Endodermal cell (in vitro differentiated cells): ENCODE measurements around the gene USP12. TPM values are rescaled to one million over a fixed set of nuclear protein-coding genes. Genes with fewer than 3 reads are reported as not detected.

Source experiments
- DNase-seq: peaks from one replicate; pipeline ENCODE4 v3.0.0-alpha.2; 2017
- H3K27ac ChIP-seq: 2 replicates; pipeline ENCODE4 v1.5.1; 2013; ENCODE audit warnings: mild to moderate bottlenecking, low read depth, low read length, moderate library complexity
- H3K27me3 ChIP-seq: 2 replicates; pipeline ENCODE4 v1.6.1; 2013; ENCODE audit warnings: mild to moderate bottlenecking, low read length, moderate library complexity; ENCODE audit not compliant: insufficient read depth, control insufficient read depth, poor library complexity, severe bottlenecking
- H3K36me3 ChIP-seq: 2 replicates; pipeline ENCODE4 v1.7.0; 2013; ENCODE audit warnings: mild to moderate bottlenecking, low read length, moderate library complexity; ENCODE audit not compliant: control insufficient read depth, insufficient read depth
- H3K4me1 ChIP-seq: one replicate; pipeline ENCODE4 v1.7.0; 2013; ENCODE audit warnings: low read length; ENCODE audit not compliant: control insufficient read depth, insufficient read depth
- H3K4me3 ChIP-seq: 2 replicates; pipeline ENCODE4 v1.5.1; 2013; ENCODE audit warnings: mild to moderate bottlenecking, low read length, moderate library complexity
- H3K9ac ChIP-seq: 2 replicates; pipeline ENCODE4 v1.6.1; 2013; ENCODE audit warnings: mild to moderate bottlenecking, low read length, moderate library complexity; ENCODE audit not compliant: poor library complexity, severe bottlenecking; ENCODE audit errors: extremely low read depth
- H3K9me3 ChIP-seq: 2 replicates; pipeline ENCODE4 v1.6.1; 2013; ENCODE audit warnings: mild to moderate bottlenecking, low read length, moderate library complexity; ENCODE audit not compliant: control insufficient read depth
- H3K27ac Mint-ChIP-seq: 2 replicates; pipeline ENCODE4 v1.8.0; 2020; ENCODE audit warnings: mixed read lengths
- H3K27me3 Mint-ChIP-seq: 2 replicates; pipeline ENCODE4 v1.8.0; 2021; ENCODE audit warnings: mild to moderate bottlenecking, mixed read lengths; ENCODE audit not compliant: insufficient read depth
- H3K36me3 Mint-ChIP-seq: 2 replicates; pipeline ENCODE4 v1.8.0; 2020; ENCODE audit warnings: low read depth, mixed read lengths
- H3K4me1 Mint-ChIP-seq: 2 replicates; pipeline ENCODE4 v1.8.0; 2020; ENCODE audit warnings: mixed read lengths
- H3K4me3 Mint-ChIP-seq: 2 replicates; pipeline ENCODE4 v1.8.0; 2020; ENCODE audit warnings: mild to moderate bottlenecking, moderate library complexity, mixed read lengths
- H3K9me3 Mint-ChIP-seq: 2 replicates; pipeline ENCODE4 v1.8.0; 2020; ENCODE audit warnings: mild to moderate bottlenecking, mixed read lengths
- WGBS, 2 experiments: methylation state at CpG; one replicate each; pipeline versions ENCODE4 v1.1.5 to v1.1.7; 2013; ENCODE audit warnings: missing lambda C conversion rate in 2 of 2, mixed read lengths in 1 of 2; ENCODE audit not compliant: insufficient coverage in 1 of 2, insufficient read length in 1 of 2; 5-methylcytosine and 5-hydroxymethylcytosine counted together
- total RNA-seq, 2 donors: library from RNA; stranded (reverse); fragmentation: NEBNext Ultra II Directional in 1 of 2; extraction: Animal tissue kit (Norgen Biotek cat#: 25700) in 1 of 2; gene quantifications; 2 replicates in 1 of 2; 3 replicates in 1 of 2; pipeline ENCODE4 v1.2.1, GENCODE V29; 2021
- TF ChIP-seq, protein P1 (sequence below): fragments of 200-600 bp; sonication (generic); conservative IDR thresholded peaks from 2 replicates; pipeline ENCODE4 v1.5.0; 2021; ENCODE audit warnings: antibody characterized with exemption, mild to moderate bottlenecking

Gene USP12
- total RNA-seq, 2 donors from 2014 or later: 18.9 to 23.2 TPM

DNA sequence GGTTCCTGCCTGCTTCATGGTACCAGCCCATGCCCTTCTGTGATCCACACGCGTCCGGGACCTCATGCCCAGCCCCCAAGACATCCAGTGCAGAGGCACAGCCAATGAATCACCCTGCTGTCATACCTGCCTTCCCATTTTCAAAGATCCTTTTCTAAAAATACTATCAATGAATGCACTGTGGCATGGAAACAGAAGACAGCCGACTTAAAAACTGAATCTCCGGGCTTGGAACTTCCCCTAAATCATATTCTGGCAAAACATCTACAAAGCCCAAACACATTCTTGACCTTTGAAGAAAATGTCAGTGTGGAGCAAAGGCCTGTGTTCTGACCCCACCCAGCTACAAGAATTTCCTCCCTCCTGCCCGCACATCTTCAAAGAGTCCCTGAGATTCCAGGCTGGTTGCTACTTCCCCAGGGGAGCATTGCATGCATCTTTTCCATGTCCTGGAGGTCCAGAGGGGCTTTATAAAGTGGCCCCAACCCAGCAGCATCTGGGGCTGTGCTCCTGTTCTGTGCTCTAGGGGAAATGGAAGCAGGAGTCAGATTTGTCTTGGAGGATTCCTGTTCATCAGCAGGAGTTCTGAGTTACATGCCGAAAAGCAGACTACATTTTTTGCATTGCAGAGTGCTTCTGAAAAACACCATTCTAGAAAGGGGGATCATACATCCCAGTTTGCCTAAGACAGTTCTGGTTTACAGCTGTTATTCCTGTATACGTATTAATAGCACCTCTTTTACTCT lies 135.2 kb downstream of the USP12 start:
- WGBS, 2 experiments: 60 to 87% methylated on average over 2 to 8 of the region's 8 CpGs
- Histone ChIP-seq H3K27me3 (peaks cover 16% of the 10 kb centered on the region), H3K27ac (no peak overlapping the region), H3K4me3 (no peak overlapping the region), H3K9ac (no peak overlapping the region), H3K36me3 (no peaks in the 10 kb centered on the region), H3K4me1 (no peaks in the 10 kb centered on the region), H3K9me3 (no peaks in the 10 kb centered on the region)
- no peak overlapping the region for H3K27ac Mint-ChIP-seq
- no peak overlapping the region for H3K4me3 Mint-ChIP-seq
- no peaks in the 10 kb centered on the region for H3K9me3 Mint-ChIP-seq
- H3K4me1 Mint-ChIP-seq: peaks cover 15% of the 10 kb centered on the region
- peaks cover 29% of the 10 kb centered on the region for H3K27me3 Mint-ChIP-seq
- H3K36me3 Mint-ChIP-seq: no peaks in the 10 kb centered on the region
- TF ChIP-seq, protein P1, sequence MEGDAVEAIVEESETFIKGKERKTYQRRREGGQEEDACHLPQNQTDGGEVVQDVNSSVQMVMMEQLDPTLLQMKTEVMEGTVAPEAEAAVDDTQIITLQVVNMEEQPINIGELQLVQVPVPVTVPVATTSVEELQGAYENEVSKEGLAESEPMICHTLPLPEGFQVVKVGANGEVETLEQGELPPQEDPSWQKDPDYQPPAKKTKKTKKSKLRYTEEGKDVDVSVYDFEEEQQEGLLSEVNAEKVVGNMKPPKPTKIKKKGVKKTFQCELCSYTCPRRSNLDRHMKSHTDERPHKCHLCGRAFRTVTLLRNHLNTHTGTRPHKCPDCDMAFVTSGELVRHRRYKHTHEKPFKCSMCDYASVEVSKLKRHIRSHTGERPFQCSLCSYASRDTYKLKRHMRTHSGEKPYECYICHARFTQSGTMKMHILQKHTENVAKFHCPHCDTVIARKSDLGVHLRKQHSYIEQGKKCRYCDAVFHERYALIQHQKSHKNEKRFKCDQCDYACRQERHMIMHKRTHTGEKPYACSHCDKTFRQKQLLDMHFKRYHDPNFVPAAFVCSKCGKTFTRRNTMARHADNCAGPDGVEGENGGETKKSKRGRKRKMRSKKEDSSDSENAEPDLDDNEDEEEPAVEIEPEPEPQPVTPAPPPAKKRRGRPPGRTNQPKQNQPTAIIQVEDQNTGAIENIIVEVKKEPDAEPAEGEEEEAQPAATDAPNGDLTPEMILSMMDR: no peak
- no peak for DNase-seq

DNA sequence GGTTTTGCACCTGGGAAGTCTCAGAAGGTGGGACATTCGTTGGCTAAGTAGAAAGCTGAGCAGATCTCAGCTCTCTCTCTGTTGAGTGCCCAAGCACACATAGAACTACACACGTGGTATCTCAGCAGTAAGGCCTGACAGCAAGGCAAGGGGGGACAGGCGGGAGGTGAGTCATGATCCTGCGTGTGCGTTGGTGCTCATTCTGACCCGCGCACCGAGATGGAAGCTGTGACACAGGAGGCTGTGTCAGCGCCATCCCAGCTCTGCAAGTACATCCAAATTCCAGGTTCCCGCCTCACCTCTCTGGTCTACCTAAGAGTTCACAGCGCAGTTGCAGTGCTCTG lies 135.7 kb downstream of the USP12 start:
- Mint-ChIP-seq H3K36me3 (no peaks in the 10 kb centered on the region), H3K27me3 (peaks cover 29% of the 10 kb centered on the region), H3K4me3 (no peak overlapping the region), H3K4me1 (peaks cover 15% of the 10 kb centered on the region), H3K27ac (no peak overlapping the region), H3K9me3 (no peaks in the 10 kb centered on the region)
- Histone ChIP-seq H3K27ac (no peak overlapping the region), H3K36me3 (no peaks in the 10 kb centered on the region), H3K9ac (no peak overlapping the region), H3K4me3 (no peak overlapping the region), H3K27me3 (peaks cover 16% of the 10 kb centered on the region), H3K4me1 (no peaks in the 10 kb centered on the region), H3K9me3 (no peaks in the 10 kb centered on the region)
- no peak for DNase-seq
- 85 to 87% methylated on average over 9 to 11 of the region's 11 CpGs for WGBS, 2 experiments
- TF ChIP-seq, protein P1: peak; percentile 12

DNA sequence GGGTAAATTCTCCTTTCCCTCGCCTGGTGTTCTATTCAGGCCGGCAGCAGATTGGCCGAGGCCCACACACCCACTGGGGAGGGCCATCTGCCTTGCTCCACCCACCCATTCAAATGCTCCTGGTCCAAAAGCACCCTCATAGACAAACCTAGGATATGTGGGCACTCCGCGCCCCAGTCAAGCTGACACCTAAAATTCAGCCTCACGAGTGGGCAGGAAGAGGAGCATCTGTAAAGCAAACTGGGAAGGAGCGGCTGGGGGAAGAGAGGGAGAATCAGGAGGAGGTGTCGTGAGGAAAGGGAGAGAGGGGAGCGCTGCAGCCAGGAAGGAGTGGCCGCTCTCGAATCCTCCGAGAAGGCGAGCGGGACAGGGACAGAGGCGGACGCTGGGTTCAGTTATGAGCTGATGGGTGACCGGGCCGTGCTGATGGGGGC lies 136.9 kb downstream of the USP12 start:
- Histone ChIP-seq H3K27me3 (peaks cover 16% of the 10 kb centered on the region), H3K4me1 (no peaks in the 10 kb centered on the region), H3K36me3 (no peaks in the 10 kb centered on the region), H3K9ac (no peak overlapping the region), H3K4me3 (peak overlapping the region; percentile 71), H3K9me3 (no peaks in the 10 kb centered on the region), H3K27ac (no peak overlapping the region)
- WGBS, 2 experiments: 19 to 23% methylated on average over 13 to 18 of the region's 18 CpGs
- Mint-ChIP-seq H3K4me1 (peaks cover 15% of the 10 kb centered on the region), H3K27me3 (peaks cover 29% of the 10 kb centered on the region), H3K4me3 (peak overlapping the region; percentile 51), H3K9me3 (no peaks in the 10 kb centered on the region), H3K27ac (no peak overlapping the region), H3K36me3 (no peaks in the 10 kb centered on the region)
- TF ChIP-seq, protein P1: no peak
- DNase-seq: peak; percentile 80
